ENCODE data around the gene DMRT1.

Gene DMRT1

GRCh38 chr9:917730-918129 lies 76.2 kb downstream of the DMRT1 start:
- no peak overlapping the region for H3K4me3 ChIP-seq (ENCODE audit: control insufficient read depth, low read depth, low read length)
- TF ChIP-seq CTCF (conservative IDR thresholded peaks at IDR 0.05; ENCODE audit: control insufficient read depth, insufficient read depth, low read depth, low read length): no peak

DNA sequence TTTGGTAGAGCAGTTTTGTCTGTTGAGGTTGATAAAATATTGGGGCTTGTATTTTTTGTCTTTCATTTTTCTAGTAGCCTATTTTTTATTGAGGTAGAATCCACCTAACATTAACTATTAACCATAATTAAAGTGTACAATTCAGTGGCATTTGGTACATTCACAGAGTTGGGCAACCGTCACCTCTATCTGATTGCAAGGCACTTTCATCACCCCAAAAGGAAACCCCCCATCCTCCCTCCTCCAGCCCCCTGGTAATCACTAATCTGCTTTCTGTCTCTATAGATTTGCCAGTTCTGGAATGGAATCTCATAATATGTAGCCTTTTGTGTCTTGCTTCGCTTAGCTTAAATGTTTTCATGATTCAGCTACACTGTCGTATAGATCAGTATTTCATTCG lies 79.4 kb downstream of the DMRT1 start:
- no peak for TF ChIP-seq CTCF (conservative IDR thresholded peaks at IDR 0.05; ENCODE audit: control insufficient read depth, insufficient read depth, low read depth, low read length)
- DNase-seq (ENCODE audit: low read depth): no peak
- H3K4me3 ChIP-seq (ENCODE audit: control insufficient read depth, low read depth, low read length): no peak overlapping the region

More at GRCh38 chr9:917730-918129, 76.2 kb downstream of the DMRT1 start:
- DNase-seq (ENCODE audit: low read depth): no peak

- TF ChIP-seq CTCF (conservative IDR thresholded peaks at IDR 0.05; ENCODE audit: control insufficient read depth, insufficient read depth, low read depth, low read length): no peak
- no peak for DNase-seq (ENCODE audit: low read depth)
- no peak overlapping the region for H3K4me3 ChIP-seq (ENCODE audit: control insufficient read depth, low read depth, low read length)
These were observed 80.7 kb downstream of the DMRT1 start for GRCh38 chr9:922171-922570.

DNA sequence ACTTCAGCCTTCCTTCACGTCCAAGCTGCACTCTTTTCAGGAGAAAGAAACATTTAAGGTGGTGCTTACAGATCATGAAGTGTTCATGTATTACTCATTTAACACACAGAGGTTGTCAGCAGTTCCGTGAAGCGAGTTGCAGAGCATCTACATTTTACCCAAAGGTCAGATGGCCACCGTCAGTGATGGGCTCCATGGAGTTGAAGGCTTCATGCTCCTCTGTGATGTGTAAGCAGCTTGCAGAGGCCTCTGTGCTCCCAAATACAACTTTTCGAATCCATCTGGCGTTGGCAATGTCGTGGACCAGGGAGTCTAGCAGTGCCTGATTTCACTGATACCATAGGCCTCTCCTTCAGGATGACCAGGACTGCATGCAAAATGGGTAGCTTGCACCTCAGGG lies 81.2 kb downstream of the DMRT1 start:
- TF ChIP-seq CTCF (conservative IDR thresholded peaks at IDR 0.05; ENCODE audit: control insufficient read depth, insufficient read depth, low read depth, low read length): no peak
- no peak overlapping the region for H3K4me3 ChIP-seq (ENCODE audit: control insufficient read depth, low read depth, low read length)
- DNase-seq (ENCODE audit: low read depth): no peak

- no peak for TF ChIP-seq CTCF (conservative IDR thresholded peaks at IDR 0.05; ENCODE audit: control insufficient read depth, insufficient read depth, low read depth, low read length)
- DNase-seq (ENCODE audit: low read depth): no peak
- H3K4me3 ChIP-seq (ENCODE audit: control insufficient read depth, low read depth, low read length): no peak overlapping the region
These were observed 85.5 kb downstream of the DMRT1 start for GRCh38 chr9:926976-927375.

- H3K4me3 ChIP-seq (ENCODE audit: control insufficient read depth, low read depth, low read length): no peak overlapping the region
- TF ChIP-seq CTCF (conservative IDR thresholded peaks at IDR 0.05; ENCODE audit: control insufficient read depth, insufficient read depth, low read depth, low read length): peak; percentile 30
- no peak for DNase-seq (ENCODE audit: low read depth)
These were observed 87.0 kb downstream of the DMRT1 start for GRCh38 chr9:928363-929042.

GRCh38 chr9:929719-930118 lies 88.2 kb downstream of the DMRT1 start:
- TF ChIP-seq CTCF (conservative IDR thresholded peaks at IDR 0.05; ENCODE audit: control insufficient read depth, insufficient read depth, low read depth, low read length): no peak
- H3K4me3 ChIP-seq (ENCODE audit: control insufficient read depth, low read depth, low read length): no peak overlapping the region
- DNase-seq (ENCODE audit: low read depth): no peak

All from fibroblast of mammary gland (primary cell).